SKM-1 treated with dmso at 0.1 percent for 144 hours (cell line): ENCODE measurements around the gene YRDC.

Experiments used
- DNase-seq: peaks from one replicate; lab custom pipeline; 2025; ENCODE audit not compliant: unreplicated experiment; lab: John Stamatoyannopoulos, UW

YRDC gene

GRCh38 chr1:37807555-37808368, at the start of gene YRDC, which contains the start of gene C1orf122:
Gene YRDC (minus strand): TSS chr1:37808208. CDS start chr1:37808180, 28 bp downstream.
Gene C1orf122 (plus strand): TSS chr1:37807790. CDS start chr1:37808405, 615 bp downstream.
- DNase-seq: peak; percentile 86

- no peak for DNase-seq
These were observed 46.4 kb upstream of the YRDC start for GRCh38 chr1:37854406-37854805.

- no peak for DNase-seq
These were observed 45.1 kb upstream of the YRDC start for GRCh38 chr1:37853157-37853556.

GRCh38 chr1:37851782-37852210, 43.8 kb upstream of the YRDC start:
- peak; percentile 69 for DNase-seq

- no peak for DNase-seq
These were observed 43.3 kb upstream of the YRDC start for GRCh38 chr1:37851262-37851661.

GRCh38 chr1:37850352-37850955, 42.4 kb upstream of the YRDC start:
- peak; percentile 66 for DNase-seq

- DNase-seq: no peak
These were observed 41.5 kb upstream of the YRDC start for GRCh38 chr1:37849480-37849879.

- DNase-seq: no peak
These were observed 38.8 kb upstream of the YRDC start for GRCh38 chr1:37846647-37847339.

- peak; percentile 90 for DNase-seq
These were observed 37.8 kb upstream of the YRDC start for GRCh38 chr1:37845786-37846185.

GRCh38 chr1:37845049-37845646, 37.1 kb upstream of the YRDC start:
- DNase-seq: no peak

GRCh38 chr1:37844536-37844935, 36.5 kb upstream of the YRDC start:
- DNase-seq: no peak

- no peak for DNase-seq
These were observed 33.6 kb upstream of the YRDC start for GRCh38 chr1:37841652-37842051.

GRCh38 chr1:37840711-37841110, 32.7 kb upstream of the YRDC start:
- no peak for DNase-seq

GRCh38 chr1:37839676-37840075, 31.7 kb upstream of the YRDC start:
- DNase-seq: no peak

GRCh38 chr1:37836788-37837187, 28.8 kb upstream of the YRDC start:
- DNase-seq: no peak

- no peak for DNase-seq
These were observed 23.8 kb upstream of the YRDC start for GRCh38 chr1:37831809-37832208.

GRCh38 chr1:37831109-37831508, 23.1 kb upstream of the YRDC start:
- no peak for DNase-seq

GRCh38 chr1:37828410-37829074, 20.5 kb upstream of the YRDC start:
- no peak for DNase-seq

GRCh38 chr1:37825506-37825905, 17.5 kb upstream of the YRDC start:
- no peak for DNase-seq

- no peak for DNase-seq
These were observed 16.0 kb upstream of the YRDC start for GRCh38 chr1:37824001-37824400.
